Amygdala (tissue), 56 donors: Measurements from ENCODE around the gene NRP2.

Experiments used
- DNase-seq, 56 donors: peaks; one replicate each; lab custom pipeline; 2025; lab: John Stamatoyannopoulos, UW

Gene NRP2

DNA sequence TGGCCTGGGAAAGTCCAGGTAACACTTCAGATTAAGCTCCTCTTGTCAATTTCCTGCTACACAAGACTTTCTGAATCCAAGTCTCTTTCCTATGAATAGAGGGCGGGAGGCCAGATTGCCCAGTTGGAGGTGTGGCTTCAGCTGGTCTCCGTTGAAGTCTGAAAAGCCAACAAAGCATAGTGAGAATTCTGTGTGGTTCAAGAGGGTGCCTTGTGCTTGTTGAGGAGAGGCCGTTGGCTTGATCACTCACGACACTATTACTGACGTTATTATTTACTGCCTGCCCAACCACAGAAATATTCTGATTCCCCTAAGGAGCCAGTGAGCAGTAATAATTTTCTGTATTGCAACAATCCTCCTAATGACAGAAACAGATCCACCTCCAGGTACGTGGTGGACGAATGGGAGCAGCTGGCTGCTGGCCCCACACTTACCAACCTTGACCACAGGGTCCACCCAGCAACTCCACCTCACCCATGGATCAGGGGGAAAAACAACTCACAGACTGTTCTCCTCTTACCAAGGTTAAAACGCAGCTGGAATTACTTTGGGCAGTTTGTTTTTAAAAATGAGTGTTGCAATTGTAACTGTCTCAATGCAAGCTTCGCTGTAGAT, 21.9 kb downstream of the NRP2 start:
- DNase-seq, result peak in 4 of 56 donors; percentile 28 to 51 (median 35)

DNA sequence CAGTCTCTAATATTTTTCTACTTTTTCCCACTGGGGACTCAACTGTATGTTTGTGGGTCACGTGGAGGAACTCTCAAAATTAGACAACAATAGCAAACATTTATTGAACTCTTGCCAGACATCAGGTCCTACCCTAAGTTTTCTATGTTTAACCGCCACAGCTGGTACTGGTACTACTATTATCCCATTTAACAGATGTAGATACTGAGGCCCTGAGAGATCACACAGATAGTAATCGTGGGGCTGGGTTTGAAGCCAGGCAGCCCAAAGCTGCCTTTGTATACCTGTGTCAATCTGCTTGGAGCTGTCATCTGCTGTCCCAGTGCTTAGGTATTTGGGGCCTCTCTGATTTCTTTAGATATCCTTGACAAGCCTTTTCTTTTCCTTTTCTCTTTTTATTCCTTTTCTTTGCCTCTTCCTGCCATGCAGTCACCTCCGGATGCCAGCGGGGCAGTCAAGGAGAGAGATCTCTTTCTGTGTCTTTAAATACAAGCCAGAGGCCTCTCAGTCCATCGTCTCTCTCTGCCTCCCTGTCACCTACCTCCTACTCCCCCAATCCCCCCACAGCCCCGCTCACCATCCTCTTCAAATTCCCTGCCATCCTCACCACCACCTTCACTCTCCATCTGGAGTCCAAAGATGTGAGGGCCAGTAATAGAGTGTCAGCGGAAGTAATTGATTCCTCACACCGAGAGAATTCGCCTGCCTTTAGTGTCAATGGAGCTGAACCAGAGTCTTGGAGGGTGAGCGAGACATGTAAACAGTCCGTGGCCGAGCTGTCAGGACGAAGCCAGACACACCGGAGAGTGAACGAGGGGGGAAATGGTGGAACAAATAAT, 23.4 kb downstream of the NRP2 start:
- DNase-seq, result no peak

DNA sequence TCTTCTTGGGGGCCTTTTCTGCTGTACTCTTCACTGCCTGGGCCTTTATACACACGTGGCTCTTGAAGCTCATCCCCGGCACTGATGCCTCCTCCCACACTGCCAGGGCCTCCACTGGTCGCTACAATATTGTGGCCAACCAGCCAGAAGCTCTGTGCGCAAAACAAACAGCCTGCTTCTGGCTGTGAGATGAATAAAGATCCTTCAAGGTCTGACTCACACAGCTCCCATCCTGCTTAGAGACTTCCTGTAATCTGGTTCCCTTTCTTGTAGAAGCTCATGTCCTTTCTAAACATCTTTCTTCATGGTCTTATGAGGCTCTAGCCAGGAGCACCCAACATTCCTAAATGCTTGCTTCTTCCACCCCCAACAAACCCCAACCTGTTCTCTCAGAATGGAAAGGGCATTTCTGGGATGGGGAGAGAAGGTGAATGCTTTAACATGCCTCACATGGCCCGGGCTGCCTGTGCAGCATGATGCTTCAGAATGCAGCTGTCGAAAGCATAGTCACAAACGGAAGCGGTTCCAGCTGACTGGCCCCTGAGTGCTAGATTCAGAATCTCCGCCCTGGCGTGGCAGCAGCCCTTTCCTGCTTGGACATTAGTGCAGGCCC, 24.6 kb downstream of the NRP2 start:
- peak in 16 of 56 donors; percentile 12 to 69 (median 43) for DNase-seq

DNA sequence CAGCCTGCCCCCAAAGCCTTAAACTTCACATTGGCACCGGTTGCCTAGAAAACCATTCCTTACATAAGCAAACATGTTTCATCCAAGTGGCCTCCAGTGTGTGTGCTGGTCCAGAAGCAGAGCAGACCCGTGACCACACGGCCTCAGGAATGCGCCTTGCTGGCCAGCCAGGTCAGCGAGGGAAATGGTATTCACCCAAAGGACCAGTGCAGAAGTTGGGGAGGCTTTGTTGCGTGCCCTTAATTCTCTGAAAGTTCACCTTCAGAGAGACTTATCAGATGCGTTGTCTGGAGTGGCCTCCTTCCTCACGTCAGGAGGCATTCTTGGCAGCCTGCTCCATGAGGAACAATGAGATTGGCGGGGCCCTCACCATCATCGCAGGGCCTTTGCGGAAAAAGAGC, 25.9 kb downstream of the NRP2 start:
- DNase-seq, result no peak

DNA sequence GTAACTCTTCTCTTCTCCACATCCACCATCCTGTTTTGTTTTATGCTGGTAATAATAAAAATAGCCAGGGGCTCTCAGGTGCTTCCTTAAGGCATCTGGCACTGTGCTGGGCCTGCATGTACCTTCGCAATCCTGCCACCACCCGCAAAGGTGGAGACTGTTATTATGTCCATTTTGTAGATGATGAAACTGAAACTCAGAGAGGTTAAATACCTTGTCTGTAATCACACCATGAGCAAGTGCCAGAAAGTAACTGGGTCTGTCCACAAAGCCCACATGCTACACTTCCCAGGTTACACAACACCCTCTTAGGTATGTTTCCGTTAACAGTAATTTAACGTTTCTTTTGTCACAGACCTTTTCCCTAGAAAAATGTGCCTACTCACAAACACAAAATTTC, 27.0 kb downstream of the NRP2 start:
- DNase-seq, result no peak

DNA sequence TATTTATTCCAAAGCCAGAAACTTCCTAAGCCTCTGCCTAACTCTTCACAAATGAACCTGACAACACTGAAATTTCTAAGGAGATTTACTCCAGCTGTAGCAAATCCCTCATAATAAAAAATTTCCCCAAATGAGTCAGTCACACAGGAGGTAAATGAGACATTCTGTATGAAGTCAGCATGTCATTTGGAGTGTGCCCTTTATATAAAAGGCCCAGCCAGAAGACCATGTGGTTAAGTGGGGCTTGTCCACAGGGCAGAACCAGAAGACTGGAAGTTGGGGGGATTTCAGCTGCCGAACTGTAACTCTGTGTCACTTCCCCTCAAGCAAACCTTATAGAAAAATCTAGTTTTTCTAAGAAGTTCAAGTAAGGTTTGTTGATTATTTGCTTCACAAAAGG, 30.2 kb downstream of the NRP2 start:
- no peak for DNase-seq

DNA sequence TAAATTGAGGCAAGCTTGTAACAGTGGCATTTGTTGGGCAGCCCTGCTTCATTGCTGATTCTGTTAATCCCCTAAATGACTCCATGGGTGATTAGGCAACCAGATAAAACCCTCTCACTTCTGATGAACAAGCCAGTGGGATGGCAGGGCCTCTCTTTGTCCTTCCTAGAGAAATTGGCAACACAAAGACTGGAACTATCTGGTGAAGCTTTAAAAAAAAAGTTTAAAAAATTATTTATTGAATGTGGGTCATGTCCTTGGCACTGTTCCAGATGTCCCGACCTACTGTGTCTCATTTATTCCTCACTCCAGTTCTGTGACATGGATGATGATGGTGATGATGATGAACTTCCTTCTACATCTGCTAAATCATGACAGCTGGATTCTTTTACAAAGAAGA, 30.8 kb downstream of the NRP2 start:
- DNase-seq, result no peak

DNA sequence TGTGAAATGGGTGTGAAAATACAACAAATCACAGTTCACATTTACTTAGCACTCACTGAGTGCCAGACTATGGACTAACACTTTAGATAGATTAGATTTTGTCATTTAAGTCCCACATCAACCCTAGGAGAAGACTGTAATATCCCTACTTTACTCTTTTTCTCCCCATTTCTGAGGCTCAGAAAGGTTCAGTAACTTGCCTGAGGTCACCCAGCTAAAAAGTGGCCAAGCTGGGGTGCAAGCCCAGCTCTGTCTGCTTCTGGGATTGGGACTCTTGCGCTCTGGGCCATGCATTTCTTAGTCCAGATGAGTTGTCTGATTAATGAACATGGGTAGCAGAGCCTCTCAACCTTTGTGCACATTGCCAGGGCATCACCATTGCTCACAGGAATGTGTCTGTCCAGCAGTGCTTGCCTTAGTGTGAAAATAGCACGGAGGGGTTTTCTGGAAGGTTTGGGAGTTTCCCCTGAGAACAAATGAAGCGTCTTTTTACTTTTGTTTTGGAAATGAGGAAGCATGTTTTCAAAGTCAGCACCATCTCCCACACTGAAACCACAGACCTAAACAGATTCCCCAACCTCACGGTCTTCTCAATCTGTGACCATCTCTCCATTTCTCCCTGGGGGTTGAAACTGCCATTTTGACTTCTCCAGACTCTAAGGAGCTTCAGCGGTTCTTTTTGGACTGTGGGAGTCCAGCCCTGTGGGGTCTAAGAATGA, 31.9 kb downstream of the NRP2 start:
- peak in 1 of 56 donors; percentile 28 for DNase-seq

DNA sequence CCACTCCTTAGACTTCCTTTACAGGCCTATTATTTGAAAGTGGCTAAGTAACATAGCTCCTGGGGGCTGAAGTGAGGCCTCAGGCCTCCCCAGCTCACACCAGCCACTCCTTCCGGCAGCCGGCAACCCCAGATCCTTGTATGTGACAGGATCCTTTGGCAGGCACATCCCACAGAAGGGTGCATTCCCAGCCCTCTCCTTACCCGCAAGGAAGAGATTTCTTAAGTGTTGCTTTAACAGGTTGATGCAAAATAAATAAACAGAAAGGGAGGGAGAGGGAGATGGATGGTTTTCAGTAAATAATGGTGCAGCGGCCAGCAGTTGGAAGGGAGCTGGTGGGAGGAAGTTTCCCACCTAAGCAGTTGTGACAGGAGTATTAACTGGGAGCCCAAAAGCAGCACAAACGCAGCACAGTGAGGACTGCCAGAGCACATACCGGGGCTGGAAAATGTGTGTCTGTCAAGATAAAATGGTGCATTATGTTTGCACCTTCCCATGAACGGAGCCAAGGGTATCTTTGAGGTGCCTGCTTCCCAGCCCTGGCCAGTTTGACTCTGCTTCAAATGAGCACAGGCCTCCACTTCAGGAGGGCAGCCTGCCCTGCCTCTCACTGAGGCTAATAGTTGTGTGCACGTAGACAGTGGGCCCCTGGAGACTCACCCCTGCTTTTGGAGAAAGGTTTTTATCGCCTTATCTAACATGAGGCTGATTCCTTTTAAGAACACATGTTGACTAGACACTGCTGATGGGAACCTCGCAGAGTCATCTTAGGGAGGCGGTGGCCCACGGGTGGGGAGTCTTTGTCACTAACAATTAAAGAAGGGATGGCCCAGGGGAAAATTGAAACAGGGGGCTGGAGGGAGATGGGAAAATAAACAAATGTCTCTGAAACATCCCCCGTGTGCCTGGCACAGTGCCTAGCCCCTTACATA, 32.8 kb downstream of the NRP2 start:
- DNase-seq, result no peak

DNA sequence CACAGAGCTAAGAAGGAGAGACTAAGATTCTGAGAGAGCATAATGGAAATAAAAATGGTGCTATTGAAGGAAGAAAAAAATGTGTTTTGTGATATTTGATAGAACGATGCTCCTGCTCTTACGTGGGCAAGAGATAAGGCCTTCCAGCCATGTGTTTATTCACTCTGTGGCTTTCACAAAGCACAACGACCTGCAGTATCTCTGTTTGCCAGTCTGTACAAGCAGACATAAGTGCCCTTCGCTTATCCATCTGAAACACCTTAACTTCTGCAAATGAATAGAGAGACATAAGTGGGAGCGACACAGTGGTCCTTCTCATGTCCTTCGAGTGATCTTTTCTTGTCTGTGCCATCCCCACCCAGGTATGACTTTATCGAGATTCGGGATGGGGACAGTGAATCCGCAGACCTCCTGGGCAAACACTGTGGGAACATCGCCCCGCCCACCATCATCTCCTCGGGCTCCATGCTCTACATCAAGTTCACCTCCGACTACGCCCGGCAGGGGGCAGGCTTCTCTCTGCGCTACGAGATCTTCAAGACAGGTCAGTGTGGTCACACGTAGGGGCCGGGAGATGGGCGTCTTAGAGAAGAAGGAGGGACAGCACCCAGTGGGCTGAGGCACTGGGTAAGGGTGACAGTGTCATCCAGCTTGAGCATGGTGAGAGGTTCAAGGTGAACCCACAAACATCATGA, 33.7 kb downstream of the NRP2 start:
- DNase-seq, result no peak

DNA sequence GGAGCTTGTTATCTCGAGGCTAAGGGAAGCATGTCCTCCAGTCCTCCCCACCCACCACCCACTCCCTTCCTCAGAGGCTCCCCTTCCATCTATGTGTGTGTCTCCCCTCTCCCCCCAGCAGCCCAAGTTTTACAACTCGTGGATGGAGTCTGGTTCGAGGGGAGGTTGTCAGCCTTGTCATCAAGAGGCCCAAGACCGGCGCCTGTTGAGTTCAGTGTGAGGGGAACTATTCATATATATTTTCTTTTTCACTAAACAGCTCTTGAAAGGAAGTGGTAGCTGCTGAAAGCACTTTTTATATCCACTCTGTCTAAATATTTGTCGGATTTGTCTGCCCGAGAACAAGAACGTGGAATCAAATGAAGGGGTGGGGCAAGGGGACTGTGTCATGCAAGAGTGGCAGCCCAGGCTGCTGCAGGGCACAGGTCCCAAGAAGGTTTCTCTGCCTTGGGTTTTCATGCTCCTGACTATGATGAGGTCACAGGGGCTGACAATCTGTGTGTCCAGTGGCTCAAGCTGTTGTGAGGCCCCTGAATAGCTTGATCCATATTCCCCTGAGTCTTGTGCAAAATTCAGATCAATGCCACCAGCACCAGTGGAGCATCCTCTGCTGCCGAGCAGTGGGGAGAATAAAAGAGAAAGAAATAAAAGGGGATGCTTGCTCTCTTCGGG, 35.0 kb downstream of the NRP2 start:
- DNase-seq, result no peak

DNA sequence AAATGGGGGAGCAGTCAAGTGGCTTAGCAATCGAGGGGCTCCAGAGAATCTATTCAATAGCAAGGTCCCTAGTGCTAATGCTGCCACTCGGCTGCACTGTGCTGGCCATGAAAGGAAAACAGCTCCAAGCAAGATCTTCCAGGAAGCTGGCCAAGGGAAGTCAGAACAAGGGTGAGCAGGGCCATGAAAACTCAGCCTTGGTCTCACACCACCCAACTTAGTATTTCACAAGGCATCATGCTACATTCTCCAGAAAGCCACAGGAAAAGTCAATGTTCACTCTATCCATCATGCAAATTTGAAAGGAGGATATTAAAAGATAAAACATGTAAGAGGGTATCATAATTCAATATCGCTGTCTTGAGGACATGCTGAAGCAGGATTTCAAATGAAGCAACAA, 35.7 kb downstream of the NRP2 start:
- no peak for DNase-seq

DNA sequence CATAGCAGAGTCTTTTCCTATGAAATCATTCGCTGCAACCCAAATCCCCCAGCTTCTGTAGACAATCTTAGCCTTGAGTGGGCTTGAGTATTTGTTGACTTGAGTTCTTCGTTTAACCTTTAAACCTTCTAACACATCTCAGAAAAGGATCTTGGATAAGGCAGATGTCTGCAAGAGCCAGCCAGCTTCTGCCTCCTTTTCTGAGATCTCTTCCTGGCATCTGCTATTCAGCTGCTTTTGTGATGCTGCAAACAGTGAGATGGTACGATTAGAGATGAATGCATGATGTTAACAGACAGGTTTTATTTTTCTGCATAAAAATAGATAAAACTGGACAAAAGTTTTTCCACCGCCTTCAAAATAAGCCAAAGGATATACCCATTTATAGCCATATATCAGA, 37.5 kb downstream of the NRP2 start:
- DNase-seq, result no peak

DNA sequence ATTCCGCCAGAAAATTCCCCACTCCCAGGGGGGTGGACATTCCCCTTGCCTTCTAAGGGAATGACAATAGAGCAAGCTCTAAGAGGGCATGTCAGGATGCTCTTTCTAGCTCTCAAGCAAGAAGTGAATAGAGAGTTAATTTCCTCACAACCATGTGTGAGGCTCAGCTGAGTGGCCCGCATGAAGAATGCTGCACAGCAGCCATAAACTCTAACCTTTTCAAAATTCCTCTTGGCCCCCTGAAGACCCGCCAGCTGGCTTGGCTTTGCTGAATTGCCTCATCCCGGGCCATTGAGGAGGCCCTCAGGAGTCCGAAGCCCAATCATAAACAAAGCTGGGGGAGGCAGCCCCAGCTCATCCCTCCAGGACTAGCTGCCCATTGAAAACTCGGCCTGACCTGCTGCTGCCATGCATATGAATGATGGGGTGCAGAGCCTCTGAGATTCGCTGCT, 38.2 kb downstream of the NRP2 start:
- DNase-seq, result no peak

DNA sequence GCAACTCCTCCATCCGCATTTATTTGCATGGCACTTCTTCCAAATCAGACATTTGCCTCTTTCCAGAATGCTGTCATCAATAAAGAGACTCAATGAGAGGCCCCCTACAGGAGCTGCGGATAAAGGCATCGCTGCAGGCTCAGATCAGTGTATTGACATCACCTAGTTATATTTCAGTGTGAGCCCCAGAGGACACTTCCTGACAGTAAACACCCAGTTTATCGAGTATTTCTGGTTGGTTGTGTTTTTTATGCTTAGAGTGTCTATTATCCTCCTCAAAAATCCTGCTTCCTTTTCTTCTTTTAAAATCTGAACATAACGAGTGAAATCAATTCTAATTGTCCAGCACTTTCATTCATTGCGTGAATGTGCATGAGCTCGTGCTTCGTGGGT, 38.8 kb downstream of the NRP2 start:
- DNase-seq, result peak in 3 of 56 donors; percentile 11 to 17 (median 13)

DNA sequence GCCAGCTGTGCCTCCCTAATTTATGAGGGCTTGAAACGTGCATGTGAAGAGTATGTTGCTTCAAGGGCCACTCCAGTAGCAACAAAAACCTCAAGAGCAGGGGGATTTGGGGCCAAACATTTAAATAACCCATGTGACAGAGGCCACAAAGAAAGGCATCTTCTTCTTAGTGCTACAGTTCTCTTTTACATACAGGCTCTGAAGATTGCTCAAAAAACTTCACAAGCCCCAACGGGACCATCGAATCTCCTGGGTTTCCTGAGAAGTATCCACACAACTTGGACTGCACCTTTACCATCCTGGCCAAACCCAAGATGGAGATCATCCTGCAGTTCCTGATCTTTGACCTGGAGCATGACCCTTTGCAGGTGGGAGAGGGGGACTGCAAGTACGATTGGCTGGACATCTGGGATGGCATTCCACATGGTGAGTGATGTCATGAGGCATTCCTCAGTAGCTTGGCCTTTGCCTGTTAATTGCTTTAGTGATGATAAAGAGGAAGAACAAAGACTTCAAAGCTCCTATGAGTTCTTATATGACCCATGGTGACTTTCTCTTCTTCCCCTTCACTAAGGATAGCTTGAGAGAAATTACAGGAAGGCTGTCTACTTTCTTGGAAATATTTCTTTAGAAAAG, 40.1 kb downstream of the NRP2 start:
- no peak for DNase-seq

DNA sequence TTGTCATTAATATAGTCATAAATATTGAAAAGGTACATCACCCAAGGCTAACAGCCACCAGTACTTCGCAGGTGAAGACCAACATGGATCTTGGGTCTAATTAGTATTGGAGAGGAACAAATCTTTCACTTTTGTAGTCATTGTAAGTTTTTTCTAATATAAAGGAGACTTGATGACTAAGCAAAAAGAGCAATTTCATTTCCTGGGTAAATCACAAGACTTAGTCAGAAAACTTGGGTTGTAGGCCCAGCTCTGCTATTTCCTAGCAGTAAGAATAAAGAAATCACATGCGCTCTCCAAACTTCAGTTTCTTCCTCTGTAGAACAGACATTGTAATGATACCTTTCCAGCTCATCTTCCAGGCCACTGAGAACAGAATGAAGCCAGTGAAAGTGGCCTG, 40.9 kb downstream of the NRP2 start:
- DNase-seq, result no peak

DNA sequence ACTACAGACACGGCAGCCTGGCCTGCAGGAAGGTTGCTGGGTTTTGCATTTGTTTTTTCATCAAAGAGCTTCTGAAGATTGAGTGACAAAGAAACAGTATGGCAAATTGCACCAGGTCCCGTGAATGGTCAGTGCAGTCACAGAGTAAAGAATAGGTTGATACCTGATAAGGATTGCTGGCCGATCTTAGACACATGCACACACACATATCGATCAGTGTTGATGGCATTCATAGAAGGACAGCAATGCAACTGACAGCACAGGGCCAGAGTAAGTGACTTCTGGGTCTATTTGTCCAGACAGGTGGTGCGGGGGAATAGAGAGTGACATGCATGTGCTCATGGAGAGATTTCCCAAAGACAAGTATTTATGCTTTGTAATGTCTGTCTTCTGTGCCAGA, 42.8 kb downstream of the NRP2 start:
- no peak for DNase-seq
